Type B pancreatic cell (in vitro differentiated cells): ENCODE measurements around the gene TRAF7. TPM values are rescaled to one million over a fixed set of nuclear protein-coding genes. Genes with fewer than 3 reads are reported as not detected.

Source experiments
- DNase-seq: peaks from one replicate; pipeline ENCODE4 v3.0.0; 2021; ENCODE audit warnings: mixed read lengths; ENCODE audit not compliant: unreplicated experiment; ENCODE audit errors: extremely low spot score
- H3K27ac Mint-ChIP-seq: 2 replicates; pipeline ENCODE4 v1.8.0; 2021; ENCODE audit warnings: mild to moderate bottlenecking, mixed read lengths
- H3K27me3 Mint-ChIP-seq: 2 replicates; pipeline ENCODE4 v1.8.0; 2021; ENCODE audit warnings: mixed read lengths
- H3K36me3 Mint-ChIP-seq: 2 replicates; pipeline ENCODE4 v1.8.0; 2021; ENCODE audit warnings: mixed read lengths
- H3K4me1 Mint-ChIP-seq: one replicate; pipeline ENCODE4 v1.8.0; 2021; ENCODE audit warnings: mixed read lengths; ENCODE audit not compliant: unreplicated experiment
- H3K4me3 Mint-ChIP-seq: 2 replicates; pipeline ENCODE4 v1.8.0; 2021; ENCODE audit warnings: mild to moderate bottlenecking, mixed read lengths
- H3K9me3 Mint-ChIP-seq: 2 replicates; pipeline ENCODE4 v1.8.0; 2021; ENCODE audit warnings: mixed read lengths
- CTCF ChIP-seq: fragments of 200-600 bp; sonication (generic); conservative IDR thresholded peaks from 2 replicates; pipeline ENCODE4 v1.5.0; 2021; ENCODE audit warnings: antibody characterized with exemption, mild to moderate bottlenecking
- total RNA-seq: library from RNA; stranded (reverse); gene quantifications from 2 replicates; pipeline ENCODE4 v1.2.1, GENCODE V29; 2021; ENCODE audit warnings: low replicate concordance

The TRAF7 gene
- total RNA-seq, 1 donor from 2014 or later, result 71.0 TPM

- H3K4me3 Mint-ChIP-seq, result no peak overlapping the region
Observed at GRCh38 chr16:2177561-2177960, 22.0 kb downstream of the TRAF7 start.

GRCh38 chr16:2178321-2179106, 22.9 kb downstream of the TRAF7 start:
- H3K4me1 Mint-ChIP-seq, result peaks cover 3% of the 10 kb centered on the region
- no peak for TF ChIP-seq CTCF
- H3K27me3 Mint-ChIP-seq, result no peaks in the 10 kb centered on the region
- DNase-seq, result no peak
- no peak overlapping the region for H3K4me3 Mint-ChIP-seq
- no peaks in the 10 kb centered on the region for H3K9me3 Mint-ChIP-seq
- no peak overlapping the region for H3K27ac Mint-ChIP-seq
- H3K36me3 Mint-ChIP-seq, result peaks cover 4% of the 10 kb centered on the region

More at GRCh38 chr16:2177561-2177960, 22.0 kb downstream of the TRAF7 start:
- no peak overlapping the region for H3K27ac Mint-ChIP-seq
- H3K4me1 Mint-ChIP-seq, result peaks cover 3% of the 10 kb centered on the region
- H3K27me3 Mint-ChIP-seq, result no peaks in the 10 kb centered on the region
- TF ChIP-seq CTCF, result no peak
- no peak for DNase-seq
- peaks cover 4% of the 10 kb centered on the region for H3K36me3 Mint-ChIP-seq
- no peaks in the 10 kb centered on the region for H3K9me3 Mint-ChIP-seq

- no peak for TF ChIP-seq CTCF
Observed at GRCh38 chr16:2179107-2179501, 23.5 kb downstream of the TRAF7 start.

GRCh38 chr16:2179576-2179975, 24.0 kb downstream of the TRAF7 start:
- Mint-ChIP-seq H3K4me3 (no peak overlapping the region), H3K4me1 (peaks cover 3% of the 10 kb centered on the region), H3K27ac (no peak overlapping the region), H3K27me3 (no peaks in the 10 kb centered on the region), H3K9me3 (no peaks in the 10 kb centered on the region), H3K36me3 (peaks cover 4% of the 10 kb centered on the region)
- TF ChIP-seq CTCF, result no peak
- DNase-seq, result no peak

More at GRCh38 chr16:2179107-2179501, 23.5 kb downstream of the TRAF7 start:
- H3K4me1 Mint-ChIP-seq, result peaks cover 3% of the 10 kb centered on the region
- H3K9me3 Mint-ChIP-seq, result no peaks in the 10 kb centered on the region
- no peak overlapping the region for H3K4me3 Mint-ChIP-seq
- no peak overlapping the region for H3K27ac Mint-ChIP-seq
- no peaks in the 10 kb centered on the region for H3K27me3 Mint-ChIP-seq
- peaks cover 4% of the 10 kb centered on the region for H3K36me3 Mint-ChIP-seq
- no peak for DNase-seq

- no peak overlapping the region for H3K27ac Mint-ChIP-seq
Observed at GRCh38 chr16:2180461-2180860, 24.9 kb downstream of the TRAF7 start.

More at GRCh38 chr16:2180461-2180860, 24.9 kb downstream of the TRAF7 start:
- Mint-ChIP-seq H3K27me3 (no peaks in the 10 kb centered on the region), H3K4me3 (no peak overlapping the region), H3K9me3 (no peaks in the 10 kb centered on the region), H3K4me1 (peaks cover 3% of the 10 kb centered on the region), H3K36me3 (peaks cover 4% of the 10 kb centered on the region)
- DNase-seq, result no peak
- no peak for TF ChIP-seq CTCF
